Tibial nerve (tissue), 4 donors: ENCODE data around the gene TUSC1.

Experiments
- CTCF ChIP-seq, 5 experiments: fragments of 200-600 bp in 3 of 5; fragments of 450-650 bp in 2 of 5; sonication (generic) in 3 of 5; IDR thresholded peaks; one replicate each; pipeline ENCODE4 v1.5.1; 2016 to 2019; ENCODE audit warnings: antibody characterized with exemption in 5 of 5, mild to moderate bottlenecking in 3 of 5, moderate library complexity in 2 of 5
- EP300 ChIP-seq, 2 donors: sonication (generic); formaldehyde crosslinking; IDR thresholded peaks; one replicate each; pipeline ENCODE4 v1.6.1; 2017; ENCODE audit warnings: antibody characterized with exemption in 2 of 2, mild to moderate bottlenecking in 1 of 2

GRCh38 chr9:25703701-25704357 lies 25.6 kb upstream of the TUSC1 start:
- TF ChIP-seq CTCF (IDR thresholded peaks at IDR 0.05): no peak
- no peak for TF ChIP-seq EP300 (IDR thresholded peaks at IDR 0.05)
